K562 (cell line): Measurements from ENCODE around the gene DGCR8. TPM values are rescaled to one million over a fixed set of nuclear protein-coding genes. Genes with fewer than 3 reads are reported as not detected.

Source experiments
- ATAC-seq: fragments of 200-7000 bp; cut with Tn5 transposase; 3 replicates; pipeline ENCODE4 v1.9.1; 2020; ENCODE audit warnings: moderate library complexity
- BruUV-seq: library from RNA; stranded (reverse); fragments of 400-500 nt; replicated peaks from 2 replicates; lab custom pipeline; 2021; lab: Mats Ljungman, UMichigan
- CTCF ChIA-PET: fragments of 300-600 bp; formaldehyde crosslinking; extraction: SDS; loops from one replicate; lab custom pipeline; 2021; ENCODE audit warnings: low intra/inter-chr PET ratio; lab: Yijun Ruan, JAX
- POLR2A ChIA-PET: fragments of 300-600, 350-650 bp; sonication (Branson Sonifier 250); formaldehyde crosslinking; extraction: SDS; loops from one replicate; lab custom pipeline; 2021; ENCODE audit warnings: antibody characterized with exemption, inconsistent platforms; lab: Yijun Ruan, JAX
- DNase-seq, 4 experiments: peaks; one replicate each; pipeline versions ENCODE4 v3.0.0 to v3.0.0-alpha.2; 2011 to 2018; ENCODE audit warnings: low spot score in 3 of 4, mixed read lengths in 3 of 4; ENCODE audit errors: extremely low read depth in 1 of 4
- FAIRE-seq: peaks from 2 replicates; lab custom pipeline; 2011; peaks lifted over from hg19 to GRCh38; lab: Jason Lieb, UNC
- H2AFZ ChIP-seq: 2 replicates; pipeline ENCODE4 v1.6.0; 2011; ENCODE audit warnings: low read depth, low read length, control low read depth, inconsistent platforms
- H3K27ac ChIP-seq: fragments of 200-600 bp; 3 replicates; pipeline ENCODE4 v1.8.0; 2011; ENCODE audit warnings: low read depth, mild to moderate bottlenecking, control low read depth, inconsistent platforms, low read length, moderate library complexity, mixed read lengths; ENCODE audit errors: extremely low read depth
- H3K27me3 ChIP-seq, 2 experiments: fragments of 300-600 bp in 1 of 2; 2 replicates in 1 of 2; 3 replicates in 1 of 2; pipeline versions ENCODE4 v1.6.0 to v1.8.0; 2011; ENCODE audit warnings: inconsistent platforms in 2 of 2, low read length in 2 of 2, mild to moderate bottlenecking in 1 of 2, mixed read lengths in 1 of 2, moderate library complexity in 1 of 2; ENCODE audit not compliant: control insufficient read depth in 2 of 2, insufficient read depth in 2 of 2
- H3K36me3 ChIP-seq: fragments of 300-600 bp; 3 replicates; pipeline ENCODE4 v1.8.0; 2011; ENCODE audit warnings: mild to moderate bottlenecking, low read length, inconsistent platforms; ENCODE audit not compliant: control insufficient read depth, insufficient read depth
- H3K4me1 ChIP-seq, 2 experiments: fragments of 200-600 bp in 1 of 2; replicated peaks in 1 of 2; 2 replicates in 1 of 2; 3 replicates in 1 of 2; pipeline versions ENCODE4 v1.5.1 to v1.8.0; 2011; ENCODE audit warnings: inconsistent platforms in 2 of 2, low read length in 2 of 2, mild to moderate bottlenecking in 1 of 2, mixed read lengths in 1 of 2, moderate library complexity in 1 of 2; ENCODE audit not compliant: control insufficient read depth in 2 of 2, insufficient read depth in 2 of 2
- H3K4me2 ChIP-seq: 2 replicates; pipeline ENCODE4 v1.6.1; 2011; ENCODE audit warnings: low read length, control low read depth, inconsistent platforms, mixed read lengths; ENCODE audit not compliant: insufficient read depth
- H3K4me3 ChIP-seq: fragments of 200-600 bp; sonication (generic), shearing (Covaris generic); 2 replicates; pipeline ENCODE4 v1.5.1; 2016; ENCODE audit warnings: control low read depth, inconsistent platforms
- H3K79me2 ChIP-seq: fragments of 200-600 bp; 3 replicates; pipeline ENCODE4 v1.8.0; 2011; ENCODE audit warnings: low read length, inconsistent platforms; ENCODE audit not compliant: control insufficient read depth, insufficient read depth
- H3K9ac ChIP-seq, 2 experiments: 2 replicates each; pipeline versions ENCODE4 v1.6.0 to v1.6.1; 2011; ENCODE audit warnings: low read depth in 2 of 2, low read length in 2 of 2, control low read depth in 1 of 2, inconsistent platforms in 1 of 2, mild to moderate bottlenecking in 1 of 2, mixed read lengths in 1 of 2; ENCODE audit not compliant: insufficient read depth in 1 of 2
- H3K9me1 ChIP-seq: one replicate; pipeline ENCODE4 v1.6.0; 2011; ENCODE audit warnings: inconsistent platforms, mild to moderate bottlenecking, low read length, moderate library complexity; ENCODE audit not compliant: control insufficient read depth, insufficient read depth
- H3K9me3 ChIP-seq: replicated peaks from 2 replicates; pipeline ENCODE4 v1.5.1; 2011; ENCODE audit warnings: low read depth, low read length, inconsistent platforms; ENCODE audit not compliant: control insufficient read depth, insufficient read depth
- H4K20me1 ChIP-seq: replicated peaks from 2 replicates; pipeline ENCODE4 v1.6.1; 2011; ENCODE audit warnings: low read length, inconsistent platforms, mixed read lengths; ENCODE audit not compliant: control insufficient read depth, insufficient read depth
- CAMTA2 ChIP-seq: fragments of 250-450 bp; sonication (Bioruptor Pico); conservative IDR thresholded peaks from 2 replicates; pipeline ENCODE4 v1.5.1; 2022
- ERF ChIP-seq: fragments of 450-650 bp; formaldehyde crosslinking; IDR thresholded peaks from 2 replicates; pipeline ENCODE4 v1.4.0; 2020; ENCODE audit warnings: mild to moderate bottlenecking, mixed read lengths
- GTF2A2 ChIP-seq: IDR thresholded peaks from 2 replicates; pipeline ENCODE4 v1.6.1; 2016; ENCODE audit warnings: mild to moderate bottlenecking, missing genetic modification characterization, missing compliant biosample characterization
- KLF1 ChIP-seq: fragments of 450-650 bp; IDR thresholded peaks from 2 replicates; pipeline ENCODE4 v1.6.1; 2016; ENCODE audit warnings: missing genetic modification characterization, missing compliant biosample characterization
- MAFK ChIP-seq: IDR thresholded peaks from 2 replicates; pipeline ENCODE4 v1.6.1; 2011; ENCODE audit warnings: low read length, improper control_type of control experiment
- RBBP5 ChIP-seq: fragments of 200-600 bp; sonication (generic); IDR thresholded peaks from 2 replicates; pipeline ENCODE4 v1.6.1; 2012; ENCODE audit warnings: borderline replicate concordance, mild to moderate bottlenecking, low read length, control low read depth, inconsistent platforms; ENCODE audit not compliant: insufficient read depth, poor library complexity, severe bottlenecking
- SMC3 ChIP-seq: conservative IDR thresholded peaks from 2 replicates; pipeline ENCODE4 v1.6.1; 2011; ENCODE audit warnings: low read depth, low read length, improper control_type of control experiment; ENCODE audit not compliant: insufficient read depth
- TSC22D4 ChIP-seq: fragments of 450-650 bp; IDR thresholded peaks from 2 replicates; pipeline ENCODE4 v1.6.1; 2016; ENCODE audit warnings: missing genetic modification characterization, missing biosample characterization, control low read depth
- ZFPM2 ChIP-seq: fragments of 250-450 bp; sonication (Bioruptor Pico); IDR thresholded peaks from 2 replicates; pipeline ENCODE4 v1.5.1; 2022; ENCODE audit warnings: mild to moderate bottlenecking
- ZNF445 ChIP-seq: fragments of 250-450 bp; sonication (Bioruptor Pico); IDR thresholded peaks from 2 replicates; pipeline ENCODE4 v1.4.0; 2020; ENCODE audit warnings: low read depth, mild to moderate bottlenecking, moderate library complexity
- WGBS: fragments of 100-300 bp; shearing (Covaris generic); methylation state at CpG from one replicate; pipeline ENCODE4 v1.1.6; 2016; ENCODE audit warnings: low coverage, mixed read lengths; ENCODE audit not compliant: insufficient coverage; ENCODE audit errors: missing lambda C conversion rate; 5-methylcytosine and 5-hydroxymethylcytosine counted together
- in situ Hi-C: fragments of 300-500 bp; cut with MboI; formaldehyde crosslinking; loops from 4 replicates; pipeline ENCODE4 v1.15.0; 2018; ENCODE audit warnings: inconsistent platforms, mixed read lengths
- intact Hi-C: fragments of 100-400 bp; cut with micrococcal nuclease; formaldehyde crosslinking; loops from 2 replicates; pipeline ENCODE4 v1.14.2; 2022
- polyA plus RNA-seq, 8 experiments: library from polyadenylated mRNA; depleted of rRNA in 4 of 8; stranded (reverse) in 5 of 8; unstranded in 3 of 8; fragments of >200 nt; fragmentation: Nextera tagmentation in 2 of 8; fragmentation: Illumina TruSeq in 1 of 8; extraction: Ambion mirVana in 2 of 8; extraction: Trizol in 1 of 8; gene quantifications; 2 replicates each; pipeline versions ENCODE4 v1.2.1 to v1.2.3, GENCODE V29; 2011 to 2014; ENCODE audit warnings: inconsistent platforms in 1 of 8, missing spikeins in 1 of 8
- total RNA-seq, 7 experiments: library from RNA; depleted of rRNA in 6 of 7; stranded (reverse); fragments of >200 nt in 6 of 7; fragmentation: Illumina TruSeq in 2 of 7; extraction: Trizol in 2 of 7; gene quantifications; 2 replicates each; pipeline versions ENCODE4 v1.2.1 to v1.2.3, GENCODE V29; 2011 to 2021; ENCODE audit warnings: low replicate concordance in 1 of 7
- TF ChIP-seq, protein P1 (sequence below): fragments of 450-650 bp; formaldehyde crosslinking; IDR thresholded peaks from 2 replicates; pipeline ENCODE4 v1.4.0; 2022; ENCODE audit warnings: missing genetic modification characterization
- TF ChIP-seq, protein P2 (sequence below): fragments of 250-450 bp; sonication (Bioruptor Pico); IDR thresholded peaks from 2 replicates; pipeline ENCODE4 v1.5.0; 2020; ENCODE audit warnings: mild to moderate bottlenecking
- TF ChIP-seq, protein P3 (sequence below): fragments of 250-450 bp; sonication (Bioruptor Pico); IDR thresholded peaks from 2 replicates; pipeline ENCODE4 v1.5.0; 2021
- TF ChIP-seq, protein P4 (sequence below): sonication (generic); formaldehyde crosslinking; IDR thresholded peaks from 2 replicates; pipeline ENCODE4 v1.8.1; 2023; ENCODE audit warnings: mild to moderate bottlenecking, missing genetic modification reagents

DGCR8 gene
- total and polyA plus RNA-seq, 9 of the 15 experiments (the other 6 are each of a cell fraction or from before 2014, with no cell fraction given) = 5.9 to 144 (median 80.1) TPM

DNA sequence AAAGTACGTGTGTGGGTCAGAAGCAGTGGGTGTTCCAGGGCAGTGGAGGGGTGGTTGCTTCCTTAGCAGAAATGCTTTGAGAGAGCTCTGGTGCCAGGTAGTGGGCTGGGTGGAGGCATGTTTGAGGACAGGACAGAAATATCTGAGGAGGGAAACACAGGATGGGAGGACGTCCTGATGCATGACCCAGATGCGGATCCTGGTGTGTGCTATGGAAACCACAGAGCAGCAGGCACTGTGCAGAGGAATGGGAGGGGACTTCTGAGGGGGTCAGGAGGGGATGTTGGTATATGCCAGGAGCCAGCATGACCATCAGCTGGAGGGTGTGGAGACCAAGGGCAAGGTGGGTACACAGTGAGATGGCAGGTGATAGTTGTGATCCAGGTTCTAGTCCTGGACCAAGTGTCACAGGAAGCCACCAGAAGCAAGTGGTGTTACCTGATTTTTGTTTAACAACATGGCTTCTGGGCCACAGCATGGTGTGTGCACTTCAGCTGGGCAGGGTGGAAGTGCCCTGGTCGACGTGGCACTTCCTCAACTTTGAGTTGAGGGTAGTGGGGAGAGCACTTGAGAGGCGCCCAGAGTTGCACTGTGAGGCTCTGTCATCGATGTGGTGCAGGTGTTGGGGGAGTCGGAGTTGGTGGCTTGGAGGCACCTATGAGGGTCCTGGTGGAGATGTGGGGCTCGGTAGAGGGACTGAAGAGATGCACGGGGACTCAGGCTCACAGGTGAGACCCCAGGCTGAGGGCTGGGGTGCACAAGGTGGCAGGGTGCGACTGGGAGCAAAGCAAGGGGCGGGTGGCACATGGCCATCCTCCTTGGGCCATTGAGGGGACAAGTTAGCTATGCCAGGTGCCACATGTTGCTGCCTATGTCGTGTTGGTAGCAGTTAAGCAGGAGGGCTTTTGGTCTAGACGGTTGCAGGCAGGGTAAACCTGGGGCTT lies 7.5 kb downstream of the DGCR8 start:
- Histone ChIP-seq H3K9ac (peak overlapping the region in 1 of 2 experiments; percentile 53; a peak in 2 of 4 replicates), H3K9me3 (no peaks in the 10 kb centered on the region), H3K27me3 (no peaks in the 10 kb centered on the region), H4K20me1 (peaks cover 32% of the 10 kb centered on the region), H3K79me2 (peaks cover 86% of the 10 kb centered on the region), H3K36me3 (peaks cover 97% of the 10 kb centered on the region), H3K9me1 (peaks cover 13% of the 10 kb centered on the region), H3K4me3 (no peak overlapping the region), H3K4me1 (peaks cover 31 to 37% of the 10 kb centered on the region in 2 experiments), H3K4me2 (no peak overlapping the region), H3K27ac (no peak overlapping the region), H2AFZ (no peak overlapping the region)
- ATAC-seq (no peak), DNase-seq (no peak), FAIRE-seq (no peak)
- in situ Hi-C loops = loop anchor here (5.0 kb wide), 1 partner anchor 115 kb away; no protein-coding TSS in a partner anchor
- ChIA-PET CTCF (interaction anchor here (0.5 kb wide), 1 partner anchor 71 kb away, joined by 3 read pairs; the partner anchor contains the start of gene ARVCF), POLR2A (interaction anchor here (0.7 to 19.4 kb wide), 11 partner anchors 6 to 565 kb away, joined by 3 to 513 read pairs (median 4); partner anchors contain the start of genes RANBP1 and TRMT2A)
- BruUV-seq = no TSS peak
- intact Hi-C loops = no loop called here
- WGBS = 95% methylated on average over 14 of the region's 14 CpGs
- 0 out of 2 replicates have a peak, but pooled peaks have one; percentile 10 for TF ChIP-seq ZNF445 (CRISPR knock-in tag)
- TF ChIP-seq, protein P1, sequence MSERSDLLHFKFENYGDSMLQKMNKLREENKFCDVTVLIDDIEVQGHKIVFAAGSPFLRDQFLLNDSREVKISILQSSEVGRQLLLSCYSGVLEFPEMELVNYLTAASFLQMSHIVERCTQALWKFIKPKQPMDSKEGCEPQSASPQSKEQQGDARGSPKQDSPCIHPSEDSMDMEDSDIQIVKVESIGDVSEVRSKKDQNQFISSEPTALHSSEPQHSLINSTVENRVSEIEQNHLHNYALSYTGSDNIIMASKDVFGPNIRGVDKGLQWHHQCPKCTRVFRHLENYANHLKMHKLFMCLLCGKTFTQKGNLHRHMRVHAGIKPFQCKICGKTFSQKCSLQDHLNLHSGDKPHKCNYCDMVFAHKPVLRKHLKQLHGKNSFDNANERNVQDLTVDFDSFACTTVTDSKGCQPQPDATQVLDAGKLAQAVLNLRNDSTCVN (CRISPR knock-in tag) = 0 out of 2 replicates have a peak, but pooled peaks have one; percentile 27
- peak; percentile 62; the same call in 1 of the 2 replicates for TF ChIP-seq ERF (CRISPR knock-in tag)
- TF ChIP-seq KLF1 (tag) = no peak
- no peak; the same call in 1 of the 2 replicates for TF ChIP-seq MAFK
- TF ChIP-seq, protein P2, sequence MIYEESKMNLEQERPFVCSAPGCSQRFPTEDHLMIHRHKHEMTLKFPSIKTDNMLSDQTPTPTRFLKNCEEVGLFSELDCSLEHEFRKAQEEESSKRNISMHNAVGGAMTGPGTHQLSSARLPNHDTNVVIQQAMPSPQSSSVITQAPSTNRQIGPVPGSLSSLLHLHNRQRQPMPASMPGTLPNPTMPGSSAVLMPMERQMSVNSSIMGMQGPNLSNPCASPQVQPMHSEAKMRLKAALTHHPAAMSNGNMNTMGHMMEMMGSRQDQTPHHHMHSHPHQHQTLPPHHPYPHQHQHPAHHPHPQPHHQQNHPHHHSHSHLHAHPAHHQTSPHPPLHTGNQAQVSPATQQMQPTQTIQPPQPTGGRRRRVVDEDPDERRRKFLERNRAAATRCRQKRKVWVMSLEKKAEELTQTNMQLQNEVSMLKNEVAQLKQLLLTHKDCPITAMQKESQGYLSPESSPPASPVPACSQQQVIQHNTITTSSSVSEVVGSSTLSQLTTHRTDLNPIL (CRISPR knock-in tag) = no peak
- TF ChIP-seq, protein P3, sequence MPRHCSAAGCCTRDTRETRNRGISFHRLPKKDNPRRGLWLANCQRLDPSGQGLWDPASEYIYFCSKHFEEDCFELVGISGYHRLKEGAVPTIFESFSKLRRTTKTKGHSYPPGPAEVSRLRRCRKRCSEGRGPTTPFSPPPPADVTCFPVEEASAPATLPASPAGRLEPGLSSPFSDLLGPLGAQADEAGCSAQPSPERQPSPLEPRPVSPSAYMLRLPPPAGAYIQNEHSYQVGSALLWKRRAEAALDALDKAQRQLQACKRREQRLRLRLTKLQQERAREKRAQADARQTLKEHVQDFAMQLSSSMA (CRISPR knock-in tag) = no peak
- 0 out of 2 replicates have a peak, but pooled peaks have one; percentile 15 for TF ChIP-seq ZFPM2
- TF ChIP-seq GTF2A2 (tag) = no peak
- TF ChIP-seq RBBP5 = peak; percentile 56
- TF ChIP-seq CAMTA2 (CRISPR knock-in tag) = 0 out of 2 replicates have a peak, but pooled peaks have one; percentile 24
- TF ChIP-seq TSC22D4 (tag) = 0 out of 2 replicates have a peak, but pooled peaks have one; percentile 18
- TF ChIP-seq, protein P4, sequence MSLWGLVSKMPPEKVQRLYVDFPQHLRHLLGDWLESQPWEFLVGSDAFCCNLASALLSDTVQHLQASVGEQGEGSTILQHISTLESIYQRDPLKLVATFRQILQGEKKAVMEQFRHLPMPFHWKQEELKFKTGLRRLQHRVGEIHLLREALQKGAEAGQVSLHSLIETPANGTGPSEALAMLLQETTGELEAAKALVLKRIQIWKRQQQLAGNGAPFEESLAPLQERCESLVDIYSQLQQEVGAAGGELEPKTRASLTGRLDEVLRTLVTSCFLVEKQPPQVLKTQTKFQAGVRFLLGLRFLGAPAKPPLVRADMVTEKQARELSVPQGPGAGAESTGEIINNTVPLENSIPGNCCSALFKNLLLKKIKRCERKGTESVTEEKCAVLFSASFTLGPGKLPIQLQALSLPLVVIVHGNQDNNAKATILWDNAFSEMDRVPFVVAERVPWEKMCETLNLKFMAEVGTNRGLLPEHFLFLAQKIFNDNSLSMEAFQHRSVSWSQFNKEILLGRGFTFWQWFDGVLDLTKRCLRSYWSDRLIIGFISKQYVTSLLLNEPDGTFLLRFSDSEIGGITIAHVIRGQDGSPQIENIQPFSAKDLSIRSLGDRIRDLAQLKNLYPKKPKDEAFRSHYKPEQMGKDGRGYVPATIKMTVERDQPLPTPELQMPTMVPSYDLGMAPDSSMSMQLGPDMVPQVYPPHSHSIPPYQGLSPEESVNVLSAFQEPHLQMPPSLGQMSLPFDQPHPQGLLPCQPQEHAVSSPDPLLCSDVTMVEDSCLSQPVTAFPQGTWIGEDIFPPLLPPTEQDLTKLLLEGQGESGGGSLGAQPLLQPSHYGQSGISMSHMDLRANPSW = 0 out of 2 replicates have a peak, but pooled peaks have one; percentile 24
- TF ChIP-seq SMC3 = 0 out of 2 replicates have a peak, but pooled peaks have one; percentile 11
